GM19043 (cell line): ENCODE measurements around the gene MAP1LC3B.
A peak's percentile ranks its signal among the peaks of the same experiment; 100 is the strongest.
"Not testable (repeated sequence)": the region's sequence is repeated elsewhere in the genome, so short reads cannot be mapped to it uniquely, and the experiment has no call there.

Experiments
- ATAC-seq: cut with Tn5 transposase; IDR thresholded peaks from one replicate; pipeline ENCODE4 v1.9.1; 2021; ENCODE audit warnings: low read depth; ENCODE audit not compliant: unreplicated experiment

MAP1LC3B gene

GRCh38 chr16:87379312-87379752, 12.8 kb upstream of the MAP1LC3B start:
- ATAC-seq, result not testable (repeated sequence)

GRCh38 chr16:87380403-87380802, 11.7 kb upstream of the MAP1LC3B start:
- no peak for ATAC-seq

GRCh38 chr16:87380881-87381280, 11.3 kb upstream of the MAP1LC3B start:
- no peak for ATAC-seq

- ATAC-seq, result no peak
These were observed 9.9 kb upstream of the MAP1LC3B start for GRCh38 chr16:87382023-87382785.

GRCh38 chr16:87383505-87384161, 8.5 kb upstream of the MAP1LC3B start, which contains the start of gene FBXO31:
TSS of gene FBXO31 (minus strand) at chr16:87383776. CDS start at chr16:87383744, 32 bp downstream.
- ATAC-seq, result peak; percentile 33

- peak; percentile 14 for ATAC-seq
These were observed 7.8 kb upstream of the MAP1LC3B start for GRCh38 chr16:87384162-87384874.

- not testable (repeated sequence) for ATAC-seq
These were observed 7.3 kb upstream of the MAP1LC3B start for GRCh38 chr16:87384875-87385167.

- peak; percentile 53 for ATAC-seq
These were observed 4.0 kb upstream of the MAP1LC3B start for GRCh38 chr16:87387942-87388817.

GRCh38 chr16:87388818-87389134, 3.4 kb upstream of the MAP1LC3B start:
- ATAC-seq, result no peak

GRCh38 chr16:87389245-87389644, 2.9 kb upstream of the MAP1LC3B start:
- ATAC-seq, result no peak

- ATAC-seq, result not testable (repeated sequence)
These were observed 2.2 kb upstream of the MAP1LC3B start for GRCh38 chr16:87389914-87390313.

- no peak for ATAC-seq
These were observed 1.4 kb upstream of the MAP1LC3B start for GRCh38 chr16:87390641-87391323.

- ATAC-seq, result no peak
These were observed 699 bp upstream of the MAP1LC3B start for GRCh38 chr16:87391324-87391949.

- no peak for ATAC-seq
These were observed 914 bp downstream of the MAP1LC3B start for GRCh38 chr16:87392821-87393679.

GRCh38 chr16:87393680-87394055, 1.5 kb downstream of the MAP1LC3B start:
- ATAC-seq, result no peak

GRCh38 chr16:87395181-87395842, 3.2 kb downstream of the MAP1LC3B start:
- no peak for ATAC-seq

- no peak for ATAC-seq
These were observed 12.9 kb downstream of the MAP1LC3B start for GRCh38 chr16:87404764-87405625.
